Hematopoietic multipotent progenitor cell treated with erythropoietin and hydrocortisone succinate and interleukin-3 and kit ligand, for 15 days (in vitro differentiated cells): ENCODE data around the gene DHX35.
"Not testable (repeated sequence)": the region's sequence is repeated elsewhere in the genome, so short reads cannot be mapped to it uniquely, and the experiment has no call there.

ENCODE experiments used
- DNase-seq: peaks from one replicate; pipeline ENCODE4 v3.0.0-alpha.2; 2015; ENCODE audit warnings: low spot score

DHX35 gene

DNA sequence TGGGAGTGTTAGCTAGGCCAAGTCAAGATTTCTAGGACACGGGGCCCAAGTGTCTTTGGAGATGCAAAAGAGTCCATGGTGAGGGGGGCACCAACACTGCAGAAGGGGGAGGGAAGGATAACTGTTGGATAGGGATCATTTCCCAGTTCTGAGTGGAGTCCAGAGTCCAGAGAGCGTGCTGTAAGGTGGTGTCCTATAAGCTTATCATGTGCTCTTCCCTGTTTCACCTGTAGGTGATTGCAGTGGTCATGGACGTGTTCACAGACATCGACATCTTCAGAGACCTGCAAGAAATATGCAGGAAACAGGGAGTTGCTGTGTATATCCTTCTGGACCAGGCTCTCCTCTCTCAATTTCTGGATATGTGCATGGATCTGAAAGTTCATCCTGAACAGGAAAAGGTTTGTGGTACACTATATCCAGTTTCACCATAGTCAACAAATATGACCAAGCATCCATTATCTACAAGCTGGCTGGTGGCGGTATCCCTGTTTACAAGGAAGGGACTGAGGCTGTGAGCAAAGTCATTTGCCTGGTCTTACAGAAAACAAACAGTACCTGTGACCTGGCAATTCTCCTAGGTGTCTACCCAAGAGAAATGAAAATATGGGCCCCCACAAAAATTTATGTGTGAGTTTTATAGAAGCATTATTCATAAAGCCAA is 20.3 kb upstream of the DHX35 start:
- DNase-seq: no peak

DNA sequence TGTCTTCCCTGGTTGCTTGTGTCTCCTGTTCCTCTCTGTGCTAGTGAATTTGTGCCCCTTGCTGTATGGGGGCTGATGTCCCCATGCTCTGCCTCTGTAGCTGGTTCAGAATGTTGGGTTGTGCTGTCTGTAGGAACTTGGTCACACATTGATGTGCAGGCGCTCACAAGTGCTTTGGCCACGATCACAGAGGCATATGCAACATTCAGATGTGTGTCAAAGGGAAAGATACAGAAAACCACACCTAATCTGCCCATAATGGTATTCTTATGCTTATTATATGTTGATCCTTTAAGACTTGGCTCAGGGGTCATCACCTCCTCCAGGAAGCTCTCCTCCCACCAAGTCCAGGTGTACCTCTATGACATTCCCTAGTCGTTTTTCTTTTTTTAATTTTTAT is 17.1 kb upstream of the DHX35 start:
- DNase-seq: no peak

DNA sequence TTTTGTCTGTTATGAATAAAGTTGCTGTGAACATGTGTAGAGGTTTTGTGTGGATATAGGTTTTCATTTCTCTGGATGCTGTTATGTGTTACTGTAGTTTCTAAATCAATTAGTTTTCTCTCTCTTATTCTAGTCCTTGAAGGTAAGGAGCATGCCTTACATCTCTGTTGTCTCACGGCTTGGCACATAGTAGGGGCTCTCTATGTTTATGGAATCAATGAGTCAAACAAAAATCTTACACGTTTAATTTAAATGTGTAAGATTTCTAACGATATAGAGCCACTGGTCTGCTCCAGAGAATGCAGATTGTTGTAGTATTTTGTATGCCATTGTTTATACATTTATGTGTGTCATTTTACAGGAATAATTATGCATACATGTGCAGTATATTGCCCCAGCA is 15.3 kb upstream of the DHX35 start:
- no peak for DNase-seq

DNA sequence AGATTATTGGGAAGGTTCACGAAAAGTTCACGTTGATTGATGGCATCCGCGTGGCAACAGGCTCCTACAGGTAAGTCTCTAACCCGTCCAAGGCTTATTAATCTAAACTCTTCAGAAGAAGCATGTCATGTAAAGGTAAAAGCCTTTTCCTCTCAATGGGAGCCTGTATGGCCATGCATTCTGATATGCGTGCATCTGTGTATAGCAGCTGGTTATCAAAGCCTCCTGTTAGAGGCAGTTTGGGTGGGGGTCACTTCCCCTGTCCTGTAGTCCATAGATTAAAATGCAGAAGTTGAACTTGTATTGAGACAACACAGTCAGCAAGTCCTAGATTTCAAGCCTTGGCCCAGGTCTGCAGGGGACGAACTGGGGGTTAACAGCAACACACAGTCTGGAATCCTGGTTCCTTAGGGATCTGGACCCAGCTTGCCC is 14.2 kb upstream of the DHX35 start:
- DNase-seq: peak; percentile 81

DNA sequence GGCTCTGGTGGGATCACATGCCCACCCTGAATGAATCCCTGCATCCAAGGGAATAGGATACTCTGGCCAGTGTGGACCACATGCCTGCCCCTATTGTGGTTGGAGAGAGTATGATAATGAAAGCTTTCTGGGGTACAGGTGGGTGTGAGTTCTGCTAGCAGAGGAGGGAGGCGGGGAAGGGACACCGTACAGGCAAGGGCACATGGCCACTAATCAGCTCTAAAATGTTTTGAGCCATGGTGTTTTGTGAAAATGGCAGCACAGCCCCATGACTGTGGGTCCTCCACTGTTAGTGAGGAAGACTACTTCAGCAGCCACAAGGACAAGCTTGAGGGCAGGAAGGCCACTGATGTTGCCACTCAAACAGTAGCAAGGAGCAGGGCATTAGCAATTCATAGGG is 11.9 kb upstream of the DHX35 start:
- no peak for DNase-seq

DNA sequence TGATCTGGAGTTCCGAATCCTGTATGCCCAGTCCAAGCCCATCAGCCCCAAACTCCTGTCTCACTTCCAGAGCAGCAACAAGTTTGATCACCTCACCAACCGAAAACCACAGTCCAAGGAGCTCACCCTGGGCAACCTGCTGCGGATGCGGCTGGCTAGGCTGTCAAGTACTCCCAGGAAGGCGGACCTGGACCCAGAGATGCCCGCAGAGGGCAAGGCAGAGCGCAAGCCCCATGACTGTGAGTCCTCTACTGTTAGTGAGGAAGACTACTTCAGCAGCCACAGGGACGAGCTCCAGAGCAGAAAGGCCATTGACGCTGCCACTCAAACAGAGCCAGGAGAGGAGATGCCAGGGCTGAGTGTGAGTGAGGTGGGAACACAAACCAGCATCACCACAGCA is 10.5 kb upstream of the DHX35 start:
- no peak for DNase-seq

DNA sequence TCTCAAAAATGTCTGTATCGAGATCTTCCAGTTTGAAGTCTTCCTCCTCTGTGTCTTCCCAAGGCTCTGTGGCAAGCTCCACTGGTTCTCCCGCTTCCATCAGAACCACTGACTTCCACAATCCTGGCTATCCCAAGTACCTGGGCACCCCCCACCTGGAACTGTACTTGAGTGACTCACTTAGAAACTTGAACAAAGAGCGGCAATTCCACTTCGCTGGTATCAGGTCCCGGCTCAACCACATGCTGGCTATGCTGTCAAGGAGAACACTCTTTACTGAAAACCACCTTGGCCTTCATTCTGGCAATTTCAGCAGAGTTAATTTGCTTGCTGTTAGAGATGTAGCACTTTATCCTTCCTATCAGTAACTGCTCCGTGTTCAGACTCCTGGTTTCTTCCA is 10.0 kb upstream of the DHX35 start:
- no peak for DNase-seq

DNA sequence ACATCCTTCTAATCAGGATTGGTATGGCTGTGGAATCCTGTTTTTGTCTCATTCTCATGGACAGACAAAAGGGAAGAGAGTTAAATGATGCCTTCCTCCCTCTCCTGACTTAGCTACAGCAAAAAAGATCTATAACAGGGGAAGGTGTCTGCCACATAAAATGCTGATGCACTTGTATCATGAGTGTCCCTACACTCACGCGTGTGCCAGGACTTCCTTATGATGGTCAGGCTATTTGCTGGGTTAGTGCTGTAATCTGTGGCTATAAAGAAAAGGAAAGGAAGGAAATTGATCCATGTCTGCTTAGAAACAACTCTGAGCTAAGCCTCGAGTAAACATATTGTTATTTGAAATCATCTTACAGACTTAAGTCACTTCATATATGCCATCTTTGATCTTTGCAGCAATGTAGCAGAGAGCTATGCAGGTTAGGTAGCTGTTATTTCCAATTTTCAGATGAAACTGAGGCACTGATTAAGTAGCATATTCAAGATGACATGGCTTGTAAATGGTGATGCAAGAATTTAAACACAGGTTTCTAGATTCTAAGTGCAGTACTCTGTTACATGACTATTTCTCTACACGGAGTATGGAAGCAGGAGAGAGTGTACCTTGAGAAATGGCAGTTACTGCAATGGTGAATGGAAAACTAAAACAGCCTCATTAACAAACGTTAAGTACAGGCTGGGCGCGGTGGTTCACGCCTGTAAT is 8.4 kb upstream of the DHX35 start:
- DNase-seq: no peak

DNA sequence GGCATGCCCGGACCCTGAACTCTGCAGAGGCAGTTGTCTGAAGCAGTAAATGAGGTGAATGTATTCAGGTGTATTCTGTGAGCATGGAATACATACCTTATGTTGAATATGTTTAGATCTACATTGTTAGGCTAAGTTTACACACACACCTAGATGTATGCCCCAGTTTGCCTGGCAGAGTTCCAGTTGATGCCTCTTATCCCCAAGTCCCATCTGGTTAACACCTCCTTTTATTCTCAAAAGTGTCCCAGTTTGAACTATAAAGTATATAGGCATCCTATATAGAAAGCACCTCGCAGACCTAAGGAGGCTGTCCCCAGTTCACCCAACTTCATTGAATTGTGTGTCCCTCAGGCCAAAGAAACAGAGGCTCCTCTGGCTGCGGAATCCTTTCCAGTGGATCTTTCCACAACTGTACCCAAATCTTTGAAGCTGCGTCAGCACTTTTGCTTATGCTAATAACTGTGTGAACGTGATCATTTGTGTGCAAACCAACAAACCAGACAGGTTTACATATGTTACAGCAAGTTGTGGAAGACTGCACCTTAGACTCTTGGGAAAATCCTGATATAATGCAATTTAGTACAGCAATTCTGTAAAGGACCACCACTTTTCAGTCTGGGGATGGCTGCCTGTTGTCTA is 4.8 kb upstream of the DHX35 start:
- no peak for DNase-seq

DNA sequence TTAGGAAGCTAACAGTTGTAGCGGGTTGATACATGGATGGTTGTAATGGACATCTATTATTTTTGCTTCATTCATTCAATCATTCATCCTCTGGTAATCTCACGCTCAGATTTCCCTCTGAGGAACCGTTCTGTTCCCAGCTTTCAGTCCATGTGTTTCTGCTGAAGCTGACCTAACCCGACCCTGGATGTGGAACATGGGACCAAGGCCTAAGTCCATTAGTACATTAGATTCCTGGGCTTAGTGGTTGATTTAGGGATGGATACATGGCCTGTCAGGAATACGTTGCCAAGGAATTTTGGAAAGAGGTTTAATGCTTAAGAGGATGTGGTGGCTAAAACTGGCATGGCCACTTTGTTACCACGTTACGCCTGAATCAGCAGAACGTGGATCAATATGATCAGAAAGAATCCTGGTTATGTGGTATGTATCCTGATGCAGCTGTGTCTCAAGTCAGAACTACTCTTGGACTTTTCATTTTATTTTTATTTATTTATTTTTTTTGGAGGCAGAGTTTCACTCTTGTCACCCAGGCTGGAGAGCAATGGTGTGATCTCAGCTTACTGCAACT is 4.1 kb upstream of the DHX35 start:
- DNase-seq: no peak

DNA sequence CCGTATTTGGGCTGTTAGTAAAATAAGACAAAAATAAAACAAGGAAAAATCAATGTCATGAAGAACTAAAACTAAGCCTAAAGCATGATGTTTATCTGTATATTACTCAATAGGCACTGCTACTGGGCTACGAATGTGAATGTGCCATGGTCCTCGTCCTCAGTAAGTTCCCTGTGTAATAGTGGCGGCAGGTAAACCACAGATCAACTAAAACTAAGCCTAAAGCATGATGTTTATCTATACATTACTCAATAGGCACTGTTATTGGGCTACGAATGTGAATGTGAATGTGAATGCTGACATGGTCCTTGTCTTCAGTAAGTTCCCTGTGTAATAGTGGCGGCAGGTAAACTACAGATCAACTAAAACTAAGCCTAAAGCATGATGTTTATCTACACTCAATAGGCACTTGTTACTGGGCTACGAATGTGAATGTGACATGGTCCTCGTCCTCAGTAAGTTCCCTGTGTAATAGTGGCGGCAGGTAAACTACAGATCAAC is 1.9 kb upstream of the DHX35 start:
- DNase-seq: not testable (repeated sequence)

DNA sequence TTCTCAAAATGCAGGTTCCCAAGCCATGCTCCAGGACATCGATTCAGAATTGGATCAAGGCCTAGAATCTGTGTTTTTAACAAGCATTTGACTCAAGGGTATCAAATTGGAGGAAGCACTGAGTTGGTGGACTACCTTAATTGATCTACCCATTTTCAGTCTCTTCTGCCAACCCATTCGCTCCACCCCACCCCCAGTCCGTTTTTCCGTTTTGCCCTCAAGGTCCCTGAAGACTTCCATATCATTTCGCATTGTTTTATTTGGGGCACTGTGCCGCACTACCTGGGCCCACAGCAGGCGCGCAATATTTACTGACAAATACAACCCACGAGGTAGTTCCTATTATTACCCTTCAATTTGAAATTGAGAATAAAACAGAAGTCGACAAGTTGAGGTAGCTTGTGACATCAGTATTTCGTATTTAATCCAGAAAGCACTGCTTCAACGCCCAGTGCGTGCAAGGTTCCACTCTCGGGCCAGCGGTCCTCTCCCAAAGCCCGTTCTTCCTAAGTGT is 557 bp upstream of the DHX35 start:
- no peak for DNase-seq

DNA sequence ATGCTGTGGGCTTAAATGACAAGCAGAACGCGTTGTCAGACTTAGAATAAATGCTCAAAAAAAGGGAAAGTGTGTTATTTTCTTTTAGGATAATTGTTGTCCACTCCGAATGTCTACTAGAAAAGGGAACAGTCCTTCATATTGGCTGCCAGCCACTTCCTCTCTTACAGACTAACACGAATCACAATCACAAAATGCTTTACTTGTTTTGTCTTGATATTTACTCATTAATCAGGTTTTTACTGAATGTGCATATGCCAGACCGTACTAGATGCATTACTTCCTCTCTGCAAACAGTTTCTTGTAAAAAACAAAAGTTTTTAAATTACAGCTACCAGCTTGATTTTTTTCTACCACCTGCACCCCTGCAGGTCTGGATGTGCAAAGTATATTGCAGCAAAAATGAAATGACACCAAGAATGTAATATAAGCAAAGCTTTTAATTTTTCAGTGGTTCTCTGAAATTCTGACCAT is 821 bp downstream of the DHX35 start:
- DNase-seq: no peak

DNA sequence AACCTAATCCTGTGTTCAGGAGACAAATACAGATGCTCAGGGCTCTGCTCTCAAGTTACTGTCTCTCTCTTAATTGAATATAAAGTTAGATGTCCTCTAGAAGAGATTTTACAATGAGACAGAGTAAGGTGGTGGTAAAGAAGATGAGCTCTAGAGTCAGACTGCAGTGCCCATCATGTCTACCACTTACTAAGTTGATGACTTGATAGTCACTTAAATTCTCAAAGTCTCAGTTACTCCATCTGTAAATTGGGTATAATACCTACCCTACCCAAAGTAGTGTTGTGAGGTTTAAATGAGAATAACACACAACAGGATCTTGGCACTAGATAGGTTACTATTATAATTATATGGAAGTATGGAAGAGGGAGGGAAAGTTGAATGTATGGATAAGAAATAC is 1.6 kb downstream of the DHX35 start:
- no peak for DNase-seq

DNA sequence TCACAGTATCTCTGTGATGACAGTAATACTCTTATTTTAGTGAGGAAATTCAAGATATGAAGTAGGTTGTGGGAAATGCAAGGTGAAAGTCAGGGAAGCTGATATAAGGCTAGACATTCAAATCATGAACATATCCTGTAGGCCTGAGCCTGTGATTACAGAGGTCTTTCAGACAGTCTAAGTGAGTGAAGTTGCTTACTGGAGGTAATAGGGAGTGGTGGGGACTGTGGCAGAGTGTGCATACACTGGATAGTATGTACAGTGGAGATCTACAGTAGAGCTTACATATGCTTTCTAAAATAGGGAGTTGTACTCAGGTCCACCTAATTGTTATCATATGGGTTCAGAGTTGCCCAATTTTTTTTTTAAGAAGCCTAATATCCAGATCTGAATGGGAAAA is 3.1 kb downstream of the DHX35 start:
- DNase-seq: no peak

DNA sequence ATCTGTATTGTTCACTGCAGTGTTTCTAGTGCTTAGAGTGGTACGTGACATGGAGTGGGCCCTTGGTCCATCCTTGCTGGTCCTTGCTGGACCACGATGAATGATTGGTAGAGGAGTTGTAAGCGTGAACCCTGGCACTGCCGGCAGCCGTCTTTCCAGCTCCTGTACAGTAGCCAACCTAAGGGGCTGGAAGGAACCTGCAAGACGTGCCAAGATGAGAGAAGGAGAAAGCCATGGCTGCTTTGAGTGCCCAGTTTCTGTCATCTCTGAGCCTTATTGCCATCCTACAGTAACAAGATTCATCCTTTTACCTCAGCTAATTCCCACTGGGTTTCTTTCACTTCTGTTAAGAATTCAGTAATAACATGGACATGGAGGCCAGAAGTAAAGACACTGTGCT is 5.9 kb downstream of the DHX35 start:
- no peak for DNase-seq

DNA sequence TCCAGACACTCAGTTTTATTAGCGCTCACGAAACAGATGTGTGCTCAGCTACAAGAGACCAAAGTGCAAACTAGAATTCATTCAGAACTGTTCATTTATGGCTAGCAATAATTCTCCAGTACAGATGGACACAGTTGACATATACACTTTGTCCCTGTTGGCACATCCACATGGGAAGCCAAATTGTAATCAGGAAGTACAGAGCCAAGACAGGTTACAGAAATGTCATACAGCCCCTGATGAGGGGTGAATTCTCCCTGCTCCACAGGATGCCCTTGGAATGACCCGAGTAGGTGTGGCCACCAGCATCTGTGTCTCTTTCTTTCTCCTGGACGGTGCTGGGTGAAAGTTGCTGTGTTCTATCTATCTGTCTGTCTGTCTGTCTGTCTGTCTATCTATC is 7.6 kb downstream of the DHX35 start:
- DNase-seq: no peak

DNA sequence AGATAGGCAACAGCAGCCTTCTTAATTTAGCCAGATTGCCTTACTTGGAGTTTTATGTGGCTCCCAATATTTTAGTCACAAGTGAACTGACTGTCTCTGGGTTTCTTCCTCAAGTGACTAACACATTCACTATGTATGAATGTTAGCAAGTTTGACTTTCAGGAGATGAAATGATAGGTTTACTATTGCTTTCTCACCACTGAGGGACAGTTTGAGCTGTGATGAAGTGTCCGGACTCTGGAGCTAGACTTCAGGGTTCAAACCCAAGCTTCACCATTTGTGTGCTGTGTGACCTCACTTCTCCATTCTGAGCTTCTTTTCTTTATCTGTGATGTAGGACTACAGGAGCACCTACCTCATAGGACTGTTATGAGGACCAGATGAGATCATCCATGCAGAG is 8.2 kb downstream of the DHX35 start:
- no peak for DNase-seq

DNA sequence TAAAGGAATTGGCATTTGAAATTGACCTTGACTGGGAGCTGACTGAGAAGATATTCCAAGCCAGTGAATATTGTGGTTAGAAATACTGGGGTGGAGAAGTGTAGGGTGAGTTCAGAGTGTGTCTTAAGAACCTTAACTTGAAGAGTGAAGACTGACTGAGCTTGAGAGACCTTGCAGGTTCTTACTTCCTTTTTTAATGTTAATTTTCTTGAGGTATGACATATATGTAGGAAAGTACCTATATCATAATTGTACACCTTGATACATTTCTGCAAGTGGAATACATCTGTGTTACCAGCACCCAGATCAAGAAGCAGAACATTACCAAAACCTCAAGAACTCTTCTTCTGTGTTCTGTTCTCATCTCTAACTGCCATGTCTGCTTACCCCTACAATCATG is 11.0 kb downstream of the DHX35 start:
- DNase-seq: no peak

DNA sequence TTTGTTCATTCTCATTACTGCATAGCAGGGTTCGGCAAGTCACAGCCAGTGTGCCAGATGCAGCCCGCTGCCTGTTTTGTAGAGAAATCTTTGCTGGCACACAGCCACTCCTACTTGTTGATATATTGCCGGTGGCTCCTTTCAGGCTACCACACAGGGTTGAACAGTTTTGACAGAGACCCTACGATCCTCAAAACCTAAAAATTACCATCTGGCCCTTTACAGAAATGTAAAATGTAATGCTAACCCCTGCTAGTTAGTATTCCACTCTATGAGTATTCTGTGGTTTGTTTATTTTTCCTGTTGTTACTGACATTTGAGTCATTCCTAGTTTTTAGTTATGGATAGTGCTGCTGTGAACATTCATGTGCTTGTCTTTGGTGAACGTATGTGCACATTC is 11.5 kb downstream of the DHX35 start:
- DNase-seq: no peak

DNA sequence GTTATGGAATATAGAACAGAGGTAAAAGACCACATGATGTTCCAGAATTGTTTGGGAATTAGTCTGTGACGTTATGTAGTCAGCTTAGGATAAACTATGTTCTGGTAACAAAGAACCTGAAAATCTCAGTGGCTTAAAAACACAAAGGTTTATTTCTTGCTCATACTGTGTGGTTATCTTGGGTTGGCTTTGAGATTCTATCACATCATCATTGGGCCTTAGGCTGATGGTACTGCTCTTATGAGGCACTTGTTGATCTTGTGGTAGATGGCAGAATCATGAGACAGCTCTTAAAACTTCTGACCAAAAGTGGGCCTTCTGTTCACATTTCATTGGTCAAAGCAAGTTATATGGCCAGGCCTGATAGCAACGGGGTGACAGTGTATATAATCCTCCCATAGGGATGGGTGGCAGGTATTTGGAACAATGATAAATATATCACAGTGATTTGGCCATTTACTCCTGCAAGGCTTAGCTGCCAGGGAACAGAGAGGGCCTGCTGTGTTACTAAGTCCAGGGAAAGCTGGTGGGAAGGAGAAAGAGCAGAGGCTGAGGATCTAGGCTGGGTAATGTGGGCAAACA is 13.5 kb downstream of the DHX35 start:
- DNase-seq: no peak

DNA sequence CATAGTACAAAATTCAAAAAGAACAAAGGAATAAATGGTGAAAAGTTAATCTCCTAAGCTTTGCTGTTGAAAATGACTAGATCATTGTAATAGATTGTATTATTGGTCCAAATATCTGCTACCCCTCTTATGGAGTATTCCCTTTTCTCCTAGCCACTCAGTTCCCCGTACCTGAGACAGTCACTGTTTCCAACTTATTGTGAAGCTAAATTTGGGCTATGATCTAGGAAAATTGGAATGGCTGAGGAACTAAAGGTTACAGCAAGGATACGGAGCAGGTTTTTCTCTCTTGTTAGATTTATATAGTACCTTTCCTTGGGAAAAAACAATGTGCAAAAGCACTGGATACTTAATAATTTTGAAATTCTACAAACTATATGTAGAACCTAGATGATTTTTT is 17.3 kb downstream of the DHX35 start:
- DNase-seq: no peak
